CD4-positive, CD25-positive, alpha-beta regulatory T cell (primary cell): ENCODE data around the gene FBXO41. TPM values are rescaled to one million over a fixed set of nuclear protein-coding genes. Genes with fewer than 3 reads are reported as not detected.

ENCODE experiments used
- ATAC-seq, 2 donors: fragments of 150-1000 bp; cut with Tn5 transposase; one replicate each; pipeline ENCODE4 v1.10.0; 2021; ENCODE audit warnings: low read depth in 2 of 2, moderate number of reproducible peaks in 2 of 2, moderate library complexity in 1 of 2
- DNase-seq, 3 donors: peaks; one replicate each; pipeline versions ENCODE4 v3.0.0 to v3.0.0-alpha.2; 2012 to 2022; ENCODE audit warnings: mixed read lengths in 1 of 3
- H3K27ac ChIP-seq: one replicate; pipeline ENCODE4 v1.7.0; 2013; ENCODE audit warnings: mild to moderate bottlenecking, low read length; ENCODE audit not compliant: insufficient read depth, poor library complexity, severe bottlenecking
- H3K27me3 ChIP-seq: one replicate; pipeline ENCODE4 v1.7.0; 2013; ENCODE audit warnings: low read length; ENCODE audit not compliant: control insufficient read depth, insufficient read depth
- H3K36me3 ChIP-seq: one replicate; pipeline ENCODE4 v1.7.0; 2013; ENCODE audit warnings: mild to moderate bottlenecking, low read length, moderate library complexity; ENCODE audit not compliant: control insufficient read depth, insufficient read depth
- H3K4me1 ChIP-seq: 2 replicates; pipeline ENCODE4 v1.7.0; 2013; ENCODE audit warnings: mild to moderate bottlenecking, low read length; ENCODE audit not compliant: insufficient read depth, control insufficient read depth, poor library complexity, severe bottlenecking
- H3K4me3 ChIP-seq: one replicate; pipeline ENCODE4 v1.7.0; 2013; ENCODE audit warnings: low read depth, mild to moderate bottlenecking, low read length, moderate library complexity
- H3K9me3 ChIP-seq, 2 experiments: 1 replicate in 1 of 2; 2 replicates in 1 of 2; pipeline ENCODE4 v1.7.0; 2013; ENCODE audit warnings: low read length in 2 of 2, mild to moderate bottlenecking in 1 of 2, moderate library complexity in 1 of 2; ENCODE audit not compliant: control insufficient read depth in 2 of 2
- H3K27ac Mint-ChIP-seq, 3 donors: one replicate each; pipeline ENCODE4 v1.8.0; 2020 to 2022; ENCODE audit warnings: mild to moderate bottlenecking in 3 of 3, mixed read lengths in 3 of 3, moderate library complexity in 2 of 3
- H3K27me3 Mint-ChIP-seq: one replicate; pipeline ENCODE4 v1.8.0; 2022; ENCODE audit warnings: mild to moderate bottlenecking, mixed read lengths
- H3K36me3 Mint-ChIP-seq: one replicate; pipeline ENCODE4 v1.8.0; 2020; ENCODE audit warnings: mixed read lengths
- H3K4me1 Mint-ChIP-seq, 4 donors: one replicate each; pipeline ENCODE4 v1.8.0; 2020 to 2022; ENCODE audit warnings: mixed read lengths in 4 of 4, mild to moderate bottlenecking in 1 of 4
- H3K4me3 Mint-ChIP-seq, 4 donors: one replicate each; pipeline ENCODE4 v1.8.0; 2020 to 2022; ENCODE audit warnings: mild to moderate bottlenecking in 4 of 4, mixed read lengths in 4 of 4, moderate library complexity in 3 of 4
- H3K9me3 Mint-ChIP-seq, 7 donors: one replicate each; pipeline ENCODE4 v1.8.0; 2020 to 2022; ENCODE audit warnings: mixed read lengths in 7 of 7, mild to moderate bottlenecking in 3 of 7, moderate library complexity in 2 of 7
- polyA plus RNA-seq, 4 donors: library from polyadenylated mRNA; unstranded; fragments of 300-500 nt; fragmentation: Illumina TruSeq; gene quantifications; one replicate each; pipeline ENCODE4 v1.2.3, GENCODE V29; 2021
- total RNA-seq: library from RNA; stranded (reverse); gene quantifications from one replicate; pipeline ENCODE4 v1.2.3, GENCODE V29; 2022

The FBXO41 gene
- total and polyA plus RNA-seq, 5 donors from 2014 or later, result 0.51 to 17.4 (median 1.0) TPM

- no peaks in the 10 kb centered on the region for H3K9me3 ChIP-seq
- H3K4me1 ChIP-seq, result no peaks in the 10 kb centered on the region
- H3K27ac ChIP-seq, result no peak overlapping the region
- no peaks in the 10 kb centered on the region for H3K27me3 ChIP-seq
- no peak overlapping the region for H3K4me3 ChIP-seq
- Mint-ChIP-seq H3K27me3 (no peaks in the 10 kb centered on the region), H3K9me3 (no peaks in the 10 kb centered on the region), H3K4me1 (peaks cover 6 to 15% (median 10%) of the 10 kb centered on the region in 4 donors), H3K4me3 (no peak overlapping the region), H3K36me3 (peaks cover 26% of the 10 kb centered on the region), H3K27ac (no peak overlapping the region)
- DNase-seq (no peak), ATAC-seq (no peak)
- peaks cover 89% of the 10 kb centered on the region for H3K36me3 ChIP-seq
Measured at GRCh38 chr2:73243884-73244570, 40.3 kb downstream of the FBXO41 start.

GRCh38 chr2:73239776-73240175 lies 44.5 kb downstream of the FBXO41 start:
- Histone ChIP-seq H3K9me3 (no peaks in the 10 kb centered on the region), H3K27me3 (no peaks in the 10 kb centered on the region), H3K4me3 (no peak overlapping the region), H3K27ac (no peak overlapping the region), H3K36me3 (peaks cover 53% of the 10 kb centered on the region), H3K4me1 (peaks cover 28% of the 10 kb centered on the region)
- Mint-ChIP-seq H3K27ac (peak overlapping the region in 1 of 3 donors; percentile 43), H3K9me3 (no peaks in the 10 kb centered on the region), H3K4me3 (no peak overlapping the region), H3K36me3 (peaks cover 9% of the 10 kb centered on the region), H3K27me3 (no peaks in the 10 kb centered on the region), H3K4me1 (peaks cover 12 to 50% (median 39%) of the 10 kb centered on the region in 4 donors)
- ATAC-seq (no peak), DNase-seq (no peak)

GRCh38 chr2:73238976-73239375 lies 45.3 kb downstream of the FBXO41 start:
- peaks cover 9% of the 10 kb centered on the region for H3K36me3 Mint-ChIP-seq
- H3K4me1 Mint-ChIP-seq, result peaks cover 12 to 51% (median 38%) of the 10 kb centered on the region in 4 donors
- H3K4me3 Mint-ChIP-seq, result no peak overlapping the region

GRCh38 chr2:73238149-73238548 lies 46.1 kb downstream of the FBXO41 start:
- no peaks in the 10 kb centered on the region for H3K27me3 Mint-ChIP-seq
- no peak for ATAC-seq
- peaks cover 12 to 52% (median 39%) of the 10 kb centered on the region in 4 donors for H3K4me1 Mint-ChIP-seq
- Histone ChIP-seq H3K27me3 (no peaks in the 10 kb centered on the region), H3K4me3 (no peak overlapping the region), H3K27ac (peak overlapping the region; percentile 29), H3K36me3 (peaks cover 37% of the 10 kb centered on the region), H3K9me3 (no peaks in the 10 kb centered on the region), H3K4me1 (peaks cover 38% of the 10 kb centered on the region)
- H3K27ac Mint-ChIP-seq, result peak overlapping the region in 2 of 3 donors; percentile 78 to 85
- peaks cover 7% of the 10 kb centered on the region for H3K36me3 Mint-ChIP-seq
- DNase-seq, result no peak
- no peaks in the 10 kb centered on the region for H3K9me3 Mint-ChIP-seq
- H3K4me3 Mint-ChIP-seq, result peak overlapping the region in 2 of 4 donors; percentile 31 to 56

More at GRCh38 chr2:73238976-73239375, 45.3 kb downstream of the FBXO41 start:
- Mint-ChIP-seq H3K27me3 (no peaks in the 10 kb centered on the region), H3K27ac (peak overlapping the region in 1 of 3 donors; percentile 78), H3K9me3 (no peaks in the 10 kb centered on the region)
- Histone ChIP-seq H3K27me3 (no peaks in the 10 kb centered on the region), H3K36me3 (peaks cover 45% of the 10 kb centered on the region), H3K9me3 (no peaks in the 10 kb centered on the region), H3K4me3 (no peak overlapping the region), H3K4me1 (peaks cover 34% of the 10 kb centered on the region), H3K27ac (no peak overlapping the region)
- DNase-seq (no peak), ATAC-seq (no peak)

- H3K4me1 ChIP-seq, result peaks cover 43% of the 10 kb centered on the region
- DNase-seq (no peak), ATAC-seq (no peak)
- no peak overlapping the region for H3K27ac ChIP-seq
- peaks cover 5% of the 10 kb centered on the region for H3K36me3 Mint-ChIP-seq
- no peak overlapping the region for H3K4me3 ChIP-seq
- no peaks in the 10 kb centered on the region for H3K27me3 Mint-ChIP-seq
- H3K36me3 ChIP-seq, result peaks cover 30% of the 10 kb centered on the region
- peak overlapping the region; percentile 1 to 90 (median 7) for H3K27ac Mint-ChIP-seq
- H3K4me3 Mint-ChIP-seq, result peak overlapping the region in 3 of 4 donors; percentile 18 to 98 (median 98)
- no peaks in the 10 kb centered on the region for H3K9me3 Mint-ChIP-seq
- no peaks in the 10 kb centered on the region for H3K9me3 ChIP-seq
- H3K27me3 ChIP-seq, result no peaks in the 10 kb centered on the region
- H3K4me1 Mint-ChIP-seq, result peaks cover 12 to 56% (median 41%) of the 10 kb centered on the region in 4 donors
Measured at GRCh38 chr2:73237168-73237567, 47.1 kb downstream of the FBXO41 start.

- H3K9me3 Mint-ChIP-seq, result no peaks in the 10 kb centered on the region
- H3K36me3 Mint-ChIP-seq, result peaks cover 5% of the 10 kb centered on the region
- Histone ChIP-seq H3K9me3 (no peaks in the 10 kb centered on the region), H3K4me3 (peak overlapping the region; percentile 93), H3K36me3 (peaks cover 19% of the 10 kb centered on the region), H3K27me3 (no peaks in the 10 kb centered on the region), H3K27ac (peak overlapping the region; percentile 95), H3K4me1 (peaks cover 43% of the 10 kb centered on the region)
- no peak for ATAC-seq
- peak in 2 of 3 donors; percentile 9 to 37 for DNase-seq
- H3K27me3 Mint-ChIP-seq, result no peaks in the 10 kb centered on the region
- peaks cover 12 to 56% (median 43%) of the 10 kb centered on the region in 4 donors for H3K4me1 Mint-ChIP-seq
- H3K4me3 Mint-ChIP-seq, result peak overlapping the region; percentile 95 to 99 (median 98)
- H3K27ac Mint-ChIP-seq, result peak overlapping the region; percentile 65 to 93 (median 88)
Measured at GRCh38 chr2:73235315-73236028, 48.8 kb downstream of the FBXO41 start.

GRCh38 chr2:73233932-73234832 lies 50.1 kb downstream of the FBXO41 start, which contains the start of gene CCT7:
TSS of gene CCT7 (plus strand) at chr2:73234308. CDS start at chr2:73234379, 71 bp downstream.
- no peaks in the 10 kb centered on the region for H3K27me3 ChIP-seq
- ATAC-seq, result peak; percentile 71 to 75
- H3K9me3 ChIP-seq, result no peaks in the 10 kb centered on the region
- H3K4me3 ChIP-seq, result peak within 1 kb of the TSS; percentile 93
- Mint-ChIP-seq H3K9me3 (no peaks in the 10 kb centered on the region), H3K4me3 (peak within 1 kb of the TSS; percentile 95 to 99 (median 98)), H3K4me1 (peaks cover 12 to 51% (median 38%) of the 10 kb centered on the region in 4 donors), H3K27me3 (no peaks in the 10 kb centered on the region), H3K27ac (peak within 1 kb of the TSS; percentile 88 to 95 (median 93)), H3K36me3 (peaks cover 5% of the 10 kb centered on the region)
- peak within 1 kb of the TSS; percentile 95 for H3K27ac ChIP-seq
- H3K36me3 ChIP-seq, result peaks cover 8% of the 10 kb centered on the region
- DNase-seq, result peak; percentile 84 to 95 (median 91)
- peaks cover 43% of the 10 kb centered on the region for H3K4me1 ChIP-seq
